ENCODE data around the gene USP40.

USP40 gene

GRCh38 chr2:233458031-233458610 lies 108.5 kb downstream of the USP40 start:
- DNase-seq (ENCODE audit: low read depth): no peak

- DNase-seq (ENCODE audit: low read depth): no peak
Observed at GRCh38 chr2:233457356-233457755, 109.2 kb downstream of the USP40 start.

- DNase-seq (ENCODE audit: low read depth): no peak
Observed at GRCh38 chr2:233456934-233457333, 109.6 kb downstream of the USP40 start.

GRCh38 chr2:233456111-233456510 lies 110.5 kb downstream of the USP40 start:
- DNase-seq (ENCODE audit: low read depth): no peak

- DNase-seq (ENCODE audit: low read depth): no peak
Observed at GRCh38 chr2:233455491-233455890, 111.1 kb downstream of the USP40 start.

GRCh38 chr2:233455006-233455405 lies 111.6 kb downstream of the USP40 start:
- DNase-seq (ENCODE audit: low read depth): no peak

GRCh38 chr2:233453916-233454315 lies 112.7 kb downstream of the USP40 start:
- DNase-seq (ENCODE audit: low read depth): no peak

- no peak for DNase-seq (ENCODE audit: low read depth)
Observed at GRCh38 chr2:233453111-233453915, 113.3 kb downstream of the USP40 start.

- no peak for DNase-seq (ENCODE audit: low read depth)
Observed at GRCh38 chr2:233451950-233452349, 114.6 kb downstream of the USP40 start.

GRCh38 chr2:233450864-233451575 lies 115.6 kb downstream of the USP40 start:
- no peak for DNase-seq (ENCODE audit: low read depth)

GRCh38 chr2:233449921-233450863 lies 116.4 kb downstream of the USP40 start:
- no peak for DNase-seq (ENCODE audit: low read depth)

- DNase-seq (ENCODE audit: low read depth): no peak
Observed at GRCh38 chr2:233449081-233449901, 117.3 kb downstream of the USP40 start.

GRCh38 chr2:233448575-233448974 lies 118.0 kb downstream of the USP40 start:
- no peak for DNase-seq (ENCODE audit: low read depth)

GRCh38 chr2:233448220-233448559 lies 118.4 kb downstream of the USP40 start:
- no peak for DNase-seq (ENCODE audit: low read depth)

GRCh38 chr2:233447506-233448219 lies 118.9 kb downstream of the USP40 start:
- DNase-seq (ENCODE audit: low read depth): no peak

GRCh38 chr2:233446606-233447305 lies 119.8 kb downstream of the USP40 start:
- DNase-seq (ENCODE audit: low read depth): no peak

GRCh38 chr2:233446121-233446520 lies 120.5 kb downstream of the USP40 start:
- no peak for DNase-seq (ENCODE audit: low read depth)

GRCh38 chr2:233445152-233445830 lies 121.3 kb downstream of the USP40 start:
- DNase-seq (ENCODE audit: low read depth): no peak

GRCh38 chr2:233444501-233444900 lies 122.1 kb downstream of the USP40 start:
- no peak for DNase-seq (ENCODE audit: low read depth)

Measured in stimulated activated CD8-positive, alpha-beta memory T cell treated with anti-CD3 and anti-CD28 coated beads, Interleukin-15, amount 100 ng/mL, for 1 hour (primary cell).